GM19452 (cell line): Measurements from ENCODE around the gene SRP9.
A peak's percentile ranks its signal among the peaks of the same experiment; 100 is the strongest.

Experiments
- ATAC-seq: cut with Tn5 transposase; IDR thresholded peaks from one replicate; pipeline ENCODE4 v1.9.1; 2021; ENCODE audit not compliant: unreplicated experiment

The SRP9 gene, protein sequence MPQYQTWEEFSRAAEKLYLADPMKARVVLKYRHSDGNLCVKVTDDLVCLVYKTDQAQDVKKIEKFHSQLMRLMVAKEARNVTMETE

DNA sequence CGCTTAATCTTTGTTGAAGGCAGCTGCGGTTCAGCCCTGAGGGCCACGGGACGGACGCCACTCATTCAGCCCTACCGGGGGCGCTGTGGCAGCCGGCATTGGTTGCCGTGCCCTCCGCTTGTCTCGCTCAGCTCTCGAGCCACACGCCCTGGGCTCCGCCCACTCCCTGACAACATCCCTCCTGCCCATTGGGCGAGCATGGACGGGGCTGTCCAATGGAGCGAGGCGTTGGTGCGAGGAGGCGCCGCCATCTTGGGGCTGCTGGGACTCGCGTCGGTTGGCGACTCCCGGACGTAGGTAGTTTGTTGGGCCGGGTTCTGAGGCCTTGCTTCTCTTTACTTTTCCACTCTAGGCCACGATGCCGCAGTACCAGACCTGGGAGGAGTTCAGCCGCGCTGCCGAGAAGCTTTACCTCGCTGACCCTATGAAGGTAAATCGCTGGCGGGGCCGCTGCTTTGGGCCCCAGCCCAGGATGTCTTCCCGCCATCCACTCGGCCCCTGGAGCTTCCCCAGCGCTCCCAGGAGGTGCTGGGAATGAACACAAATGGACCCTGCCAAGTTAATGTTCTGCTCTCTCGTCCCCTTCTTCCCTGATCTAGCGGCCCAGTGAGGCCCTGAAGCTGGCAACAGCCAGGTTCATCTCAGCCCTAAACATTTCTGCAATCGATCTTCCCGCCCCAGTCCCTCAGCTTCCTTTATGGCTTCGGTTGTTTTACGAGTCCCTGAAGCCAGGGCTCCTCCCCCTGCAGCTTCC lies at the start of gene SRP9:
SRP9 (plus strand) TSS at position 244 of the 754 bp plus-strand sequence; CDS start at position 359, 115 bp downstream.
- peak; percentile 99 for ATAC-seq

DNA sequence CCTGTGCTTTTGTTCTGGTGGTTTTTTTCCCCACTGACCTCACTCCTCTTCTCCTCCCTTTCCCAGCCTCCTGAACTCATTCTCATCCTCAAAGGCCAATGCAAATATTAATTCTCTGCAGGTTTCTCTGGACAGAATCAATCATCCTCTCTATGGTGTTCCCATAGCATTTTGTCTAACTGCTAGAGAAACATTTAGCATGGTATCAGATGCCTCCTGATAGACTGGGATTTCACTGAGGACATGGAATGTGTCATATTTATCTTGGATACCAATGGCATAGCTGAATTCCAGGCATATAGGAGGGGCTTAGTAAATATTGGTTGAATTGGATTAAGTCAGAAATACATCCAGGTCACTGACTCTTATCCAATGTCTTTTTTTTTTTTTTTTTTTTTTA lies 46.1 kb upstream of the SRP9 start:
- ATAC-seq: no peak

DNA sequence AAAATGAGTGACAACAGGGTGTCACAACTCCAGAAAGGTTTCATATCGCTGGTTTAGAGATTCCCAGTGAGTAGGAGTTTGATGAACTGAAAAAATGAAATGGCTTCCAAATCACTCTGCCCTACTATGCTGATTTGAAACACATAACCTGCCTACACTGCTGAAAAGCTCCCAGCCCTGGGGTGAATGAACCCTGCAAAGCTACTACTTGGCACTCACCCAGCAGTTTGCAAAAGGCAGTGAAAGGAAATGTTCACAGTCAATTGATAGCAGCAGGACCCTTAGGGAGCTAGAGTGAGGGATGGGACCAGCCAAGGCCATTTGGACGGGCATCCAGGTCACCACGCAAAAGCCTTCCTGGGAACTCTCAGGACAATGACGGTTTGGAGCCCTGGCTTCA lies 44.4 kb upstream of the SRP9 start:
- ATAC-seq: no peak

DNA sequence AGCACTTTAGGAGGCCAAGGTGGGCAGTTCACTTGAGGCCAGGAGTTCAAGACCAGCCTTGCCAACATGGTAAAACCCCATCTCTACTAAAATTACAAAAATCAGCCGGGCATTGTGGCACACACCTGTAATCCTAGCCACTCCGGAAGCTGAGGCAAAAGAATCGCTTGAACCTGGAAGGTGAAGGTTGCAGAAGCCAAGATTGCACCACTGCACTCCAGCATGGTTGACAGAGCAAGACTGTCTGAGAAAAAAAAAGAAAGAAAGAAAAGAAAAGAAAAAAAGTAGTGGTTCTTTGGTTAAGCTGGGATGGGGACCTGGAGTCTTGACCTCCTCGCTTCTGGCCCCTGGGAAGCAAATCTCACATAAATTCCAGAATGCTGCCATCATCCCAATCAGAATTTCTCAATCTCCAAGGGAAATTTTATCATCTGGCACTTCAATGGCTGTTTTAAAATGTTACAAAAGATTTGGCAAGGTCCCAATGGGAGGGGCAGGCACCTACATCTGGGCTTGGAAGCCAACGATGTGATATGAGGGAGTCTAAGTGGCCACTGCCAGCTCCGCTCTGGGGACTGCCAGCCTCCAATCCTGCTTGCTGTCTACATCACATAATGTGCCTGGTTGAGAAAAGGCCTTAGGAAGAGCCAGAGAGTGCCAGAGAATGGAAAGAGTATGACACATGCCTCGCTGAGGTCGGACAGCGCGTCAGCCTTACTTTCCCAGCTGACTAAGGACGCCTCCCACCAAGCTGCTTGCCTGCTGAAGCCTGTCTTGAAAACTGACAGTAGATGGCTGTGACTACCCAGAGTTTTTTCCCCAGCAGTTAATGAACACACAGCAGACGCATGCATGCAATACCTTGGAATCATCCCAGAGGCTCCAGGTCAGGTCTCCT lies 42.1 kb upstream of the SRP9 start:
- no peak for ATAC-seq

DNA sequence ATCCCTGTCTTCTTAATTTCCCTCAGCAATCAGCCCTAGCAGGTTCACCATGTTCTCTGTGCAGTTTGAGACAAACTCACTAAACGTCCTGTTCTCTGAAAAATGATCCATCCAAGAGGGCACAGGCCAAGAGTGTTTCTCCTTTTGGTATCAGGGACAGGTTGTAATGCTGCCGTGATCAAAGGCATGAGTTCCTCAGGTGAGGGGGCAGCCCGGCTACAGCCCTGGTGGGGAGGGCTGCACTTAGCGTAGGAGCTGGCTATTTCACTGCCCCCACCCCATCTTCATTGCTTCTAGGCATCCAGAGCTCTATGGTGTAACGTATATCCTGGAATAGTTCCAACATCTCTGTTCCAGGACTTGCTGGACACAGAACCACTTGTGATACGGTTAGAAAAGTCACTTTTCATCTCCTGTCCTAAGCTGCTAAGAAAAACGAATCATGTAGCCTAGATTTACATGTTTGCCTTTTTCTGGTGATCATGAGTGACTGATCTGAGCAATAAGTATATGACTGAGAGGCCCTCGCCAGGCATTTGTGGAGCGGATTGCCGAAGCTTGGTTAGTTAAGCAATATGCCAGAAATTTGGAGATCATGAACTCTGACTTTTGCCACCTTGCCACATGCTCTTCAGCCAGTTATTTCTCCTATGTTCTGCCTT lies 41.1 kb upstream of the SRP9 start:
- ATAC-seq: no peak

DNA sequence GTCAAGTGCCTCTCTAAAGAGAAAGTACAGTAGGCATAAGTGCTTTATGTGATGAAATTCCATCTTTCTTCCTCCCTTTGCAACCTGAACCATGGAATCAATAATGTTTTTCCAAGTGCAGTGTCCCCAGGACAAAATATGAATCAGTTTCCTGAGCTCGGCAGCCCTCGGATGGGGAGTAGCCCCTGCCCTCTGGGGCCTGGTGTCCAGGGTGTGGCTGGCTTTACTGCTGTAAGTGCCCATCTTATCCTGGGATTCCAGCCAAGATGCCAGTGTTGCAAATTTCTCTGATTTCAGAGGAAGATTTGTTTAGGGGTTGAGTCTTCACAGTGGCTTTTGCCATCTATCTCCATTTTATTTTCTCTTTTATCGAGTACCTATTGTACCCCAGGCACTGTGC lies 40.5 kb upstream of the SRP9 start:
- ATAC-seq: no peak

DNA sequence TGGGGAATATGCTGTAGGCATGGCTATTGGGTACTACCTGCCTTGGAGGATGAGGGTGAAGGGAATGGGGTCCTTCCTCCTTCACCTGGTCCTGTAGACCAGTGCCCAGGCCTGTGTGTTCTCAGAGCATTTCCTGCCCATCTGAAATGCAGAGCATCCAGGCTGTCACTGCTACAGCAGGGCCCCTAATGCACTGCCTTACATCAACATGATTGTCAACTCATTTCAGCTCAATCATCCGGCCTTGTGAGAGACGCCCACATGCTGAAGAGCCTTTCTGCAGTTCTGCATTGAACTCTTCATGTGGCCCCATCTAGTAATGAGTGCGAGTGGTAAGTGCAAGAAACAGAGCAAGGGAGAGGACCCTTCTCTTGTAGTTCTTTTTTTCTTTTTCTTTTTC lies 39.8 kb upstream of the SRP9 start:
- ATAC-seq: no peak

DNA sequence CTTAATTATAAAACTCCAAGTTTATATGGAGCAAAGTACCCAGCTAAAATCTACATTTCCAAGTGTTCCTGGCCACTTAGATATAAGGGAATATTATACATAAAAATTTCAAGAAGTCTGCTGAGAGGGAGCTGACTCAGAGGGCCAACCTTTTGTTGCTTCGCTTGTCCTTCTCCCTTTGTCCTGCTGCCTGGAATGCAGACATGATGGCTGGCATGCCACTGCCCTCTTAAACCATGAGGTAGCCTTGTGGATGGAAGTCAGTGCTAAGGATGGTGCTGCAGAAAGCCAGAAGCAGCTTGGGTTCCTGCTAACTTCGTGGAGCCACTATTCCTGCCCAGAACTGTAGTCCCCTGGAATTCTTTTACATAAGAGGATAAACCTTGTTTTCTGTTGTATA lies 38.9 kb upstream of the SRP9 start:
- no peak for ATAC-seq

DNA sequence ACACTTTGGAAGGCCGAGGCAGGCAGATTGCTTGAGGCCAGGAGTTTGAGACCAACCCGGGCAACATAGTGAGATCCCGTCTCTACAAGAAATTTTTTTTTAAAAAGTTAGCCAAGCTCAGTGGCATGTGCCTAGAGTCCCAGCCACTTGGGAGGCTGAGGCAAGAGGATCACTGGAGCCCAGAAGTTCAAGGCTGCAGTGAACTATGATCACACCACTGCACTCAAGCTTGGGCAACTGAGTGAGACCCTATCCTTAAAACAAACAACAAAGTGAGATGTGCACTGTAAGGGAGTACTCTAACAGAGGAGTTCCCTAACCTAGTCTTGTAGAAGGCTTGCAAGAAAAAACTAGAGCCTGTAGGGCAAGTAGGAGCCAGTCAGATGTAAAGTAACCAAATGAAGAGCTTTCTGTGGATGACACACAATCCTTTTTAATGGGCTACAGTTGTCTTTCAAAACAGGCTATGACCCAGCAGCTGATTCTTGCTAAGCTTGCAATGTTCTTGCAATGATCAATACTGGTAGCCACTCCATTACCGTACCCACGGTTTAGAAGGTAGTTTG lies 38.0 kb upstream of the SRP9 start:
- ATAC-seq: no peak

DNA sequence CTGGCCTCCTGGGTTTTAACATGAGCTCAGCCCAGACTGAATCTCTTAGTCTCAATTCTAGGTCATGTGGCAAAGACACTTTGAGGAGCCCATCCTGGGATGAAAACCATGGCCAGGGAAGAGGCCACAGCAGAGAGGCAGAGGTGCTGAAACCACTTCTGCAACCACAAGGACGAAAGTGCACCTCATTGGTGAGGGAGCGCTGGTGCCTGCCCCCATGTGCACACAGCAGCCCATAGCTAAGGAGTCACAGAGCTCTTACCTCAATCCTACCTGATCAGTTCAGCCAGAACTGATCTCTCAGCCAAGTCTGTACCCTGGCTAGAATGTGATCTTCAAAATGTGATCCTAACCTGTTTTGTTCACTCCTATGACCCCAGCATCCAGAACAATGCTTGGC lies 32.9 kb upstream of the SRP9 start:
- no peak for ATAC-seq

DNA sequence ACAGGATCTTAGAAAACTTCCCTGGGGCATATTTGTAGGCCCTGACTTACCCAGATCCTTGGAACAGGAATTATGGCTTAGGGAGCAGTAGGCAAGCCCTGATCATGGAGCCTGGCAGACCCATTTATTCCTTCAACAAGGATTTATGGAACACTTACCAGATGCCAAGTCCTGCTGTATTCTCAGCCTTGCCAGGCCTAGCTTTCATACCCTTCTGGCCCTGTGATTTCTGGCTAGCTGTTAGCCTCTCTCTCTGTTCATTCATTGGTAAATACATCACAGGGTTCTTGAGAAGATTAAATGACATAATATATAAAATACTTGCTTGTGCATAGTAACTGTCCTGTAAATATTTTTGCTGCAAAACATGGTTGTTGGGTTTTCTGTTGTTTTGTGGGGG lies 32.4 kb upstream of the SRP9 start:
- no peak for ATAC-seq

DNA sequence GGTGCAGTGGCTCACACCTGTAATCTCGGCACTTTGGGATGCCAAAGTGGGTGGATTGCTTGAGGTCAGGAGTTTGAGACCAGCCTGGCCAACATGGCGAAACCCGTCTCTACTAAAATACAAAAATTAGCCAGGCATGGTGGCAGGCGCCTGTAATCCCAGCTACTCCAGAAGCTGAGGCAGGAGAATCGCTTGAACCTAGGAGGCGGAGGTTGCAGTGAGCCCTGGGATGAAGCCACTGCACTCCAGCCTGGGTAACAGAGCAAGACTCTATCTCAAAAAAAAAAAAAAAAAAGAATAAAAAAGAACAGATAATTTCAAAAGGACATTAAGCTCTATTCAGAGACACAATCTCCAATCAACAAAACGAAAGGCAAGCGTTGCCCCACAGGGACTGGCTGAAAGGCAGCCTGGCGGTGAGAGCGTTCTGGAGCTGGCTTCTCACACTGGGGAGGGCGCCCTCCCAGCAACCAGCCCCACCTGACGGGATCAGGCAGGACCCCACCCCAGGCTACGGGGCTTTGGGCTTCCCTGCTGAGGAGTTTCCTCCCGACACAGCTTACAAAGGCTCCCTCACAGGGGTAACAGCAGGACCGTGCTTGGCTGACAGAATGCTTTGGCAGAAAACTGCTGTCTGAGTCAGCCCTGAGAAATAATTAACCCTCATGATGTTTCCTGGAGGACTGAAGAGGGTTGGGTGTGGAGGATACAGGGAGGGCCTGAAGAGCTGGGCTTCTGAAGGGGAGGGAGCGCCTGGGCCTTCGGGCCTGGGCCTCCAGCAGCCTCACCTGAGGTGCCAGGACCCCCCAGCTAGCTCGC lies 31.1 kb upstream of the SRP9 start:
- no peak for ATAC-seq

DNA sequence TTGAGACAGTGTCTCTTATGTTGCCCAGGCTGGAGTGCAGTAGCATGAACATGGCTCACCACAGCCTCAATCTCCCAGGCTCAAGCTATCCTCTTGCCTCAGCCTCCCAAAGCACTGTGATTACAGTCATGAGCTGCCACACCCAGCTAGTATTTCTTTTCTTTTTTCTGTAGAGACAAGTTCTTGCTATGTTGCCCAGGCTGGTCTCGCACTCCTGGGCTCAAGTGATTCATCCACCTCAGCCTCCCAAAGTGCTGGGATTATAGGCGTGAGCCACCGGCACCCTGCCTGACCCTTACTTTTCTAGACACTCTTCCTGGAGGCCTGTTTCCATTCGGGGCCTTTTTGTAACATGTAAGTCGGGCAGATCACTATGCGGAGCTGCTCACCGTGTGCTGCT lies 30.1 kb upstream of the SRP9 start:
- no peak for ATAC-seq

DNA sequence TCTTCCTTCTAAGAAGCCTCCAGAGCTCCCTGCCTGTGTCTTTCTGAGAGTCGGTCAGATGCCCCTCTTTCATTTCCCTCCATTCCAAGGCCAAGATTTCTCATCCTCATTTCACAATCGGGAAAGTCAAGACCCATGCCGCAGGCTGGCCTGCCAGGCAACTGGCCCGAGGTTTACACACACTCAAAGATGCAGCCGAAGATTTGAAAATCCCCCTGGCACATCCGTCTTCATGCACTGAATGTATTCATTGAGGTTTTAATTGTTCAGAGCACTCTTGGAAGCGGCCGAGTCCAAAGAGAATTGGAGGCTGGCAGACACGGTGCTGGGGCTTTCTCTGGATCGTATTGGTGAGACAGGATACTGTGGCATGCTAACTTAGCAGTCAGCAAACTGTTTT lies 29.1 kb upstream of the SRP9 start:
- ATAC-seq: no peak

DNA sequence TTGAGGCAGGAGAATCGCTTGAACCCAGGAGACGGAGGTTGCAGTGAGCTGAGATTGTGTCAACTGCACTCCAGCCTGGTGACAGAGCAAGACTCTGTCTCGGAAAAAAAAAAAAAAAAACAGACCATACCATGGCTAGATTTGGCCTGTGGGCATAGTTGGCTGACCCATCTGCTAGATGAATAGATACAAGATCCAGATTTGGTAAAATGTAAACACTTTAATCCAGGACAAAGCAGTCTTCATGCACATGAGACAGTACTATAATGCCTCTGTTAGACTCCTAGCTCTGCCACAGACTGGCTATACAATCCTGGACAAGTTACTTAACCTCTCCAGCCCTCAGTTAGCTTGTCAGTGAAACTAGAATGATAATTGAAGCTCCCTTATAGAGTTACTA lies 27.9 kb upstream of the SRP9 start:
- ATAC-seq: no peak

DNA sequence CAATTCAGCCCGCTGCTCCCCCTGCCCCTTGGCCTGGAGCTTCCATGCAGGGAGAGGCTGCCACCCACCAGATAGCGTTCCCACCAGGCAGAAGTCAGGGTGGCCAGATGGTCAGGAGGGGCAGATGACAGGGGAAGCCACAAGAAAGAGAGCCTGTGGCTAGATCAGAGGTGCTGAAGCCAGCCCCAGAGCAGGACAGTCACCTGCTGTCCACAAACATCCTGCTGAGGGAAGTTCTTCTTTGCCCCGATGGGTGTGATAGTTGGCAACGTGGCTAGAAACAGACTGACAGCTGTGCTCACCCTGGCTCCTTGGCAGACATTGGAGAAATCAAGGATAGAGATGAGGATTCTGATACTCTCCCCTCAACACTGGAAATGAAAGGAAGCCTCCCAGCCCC lies 27.2 kb upstream of the SRP9 start:
- ATAC-seq: no peak

DNA sequence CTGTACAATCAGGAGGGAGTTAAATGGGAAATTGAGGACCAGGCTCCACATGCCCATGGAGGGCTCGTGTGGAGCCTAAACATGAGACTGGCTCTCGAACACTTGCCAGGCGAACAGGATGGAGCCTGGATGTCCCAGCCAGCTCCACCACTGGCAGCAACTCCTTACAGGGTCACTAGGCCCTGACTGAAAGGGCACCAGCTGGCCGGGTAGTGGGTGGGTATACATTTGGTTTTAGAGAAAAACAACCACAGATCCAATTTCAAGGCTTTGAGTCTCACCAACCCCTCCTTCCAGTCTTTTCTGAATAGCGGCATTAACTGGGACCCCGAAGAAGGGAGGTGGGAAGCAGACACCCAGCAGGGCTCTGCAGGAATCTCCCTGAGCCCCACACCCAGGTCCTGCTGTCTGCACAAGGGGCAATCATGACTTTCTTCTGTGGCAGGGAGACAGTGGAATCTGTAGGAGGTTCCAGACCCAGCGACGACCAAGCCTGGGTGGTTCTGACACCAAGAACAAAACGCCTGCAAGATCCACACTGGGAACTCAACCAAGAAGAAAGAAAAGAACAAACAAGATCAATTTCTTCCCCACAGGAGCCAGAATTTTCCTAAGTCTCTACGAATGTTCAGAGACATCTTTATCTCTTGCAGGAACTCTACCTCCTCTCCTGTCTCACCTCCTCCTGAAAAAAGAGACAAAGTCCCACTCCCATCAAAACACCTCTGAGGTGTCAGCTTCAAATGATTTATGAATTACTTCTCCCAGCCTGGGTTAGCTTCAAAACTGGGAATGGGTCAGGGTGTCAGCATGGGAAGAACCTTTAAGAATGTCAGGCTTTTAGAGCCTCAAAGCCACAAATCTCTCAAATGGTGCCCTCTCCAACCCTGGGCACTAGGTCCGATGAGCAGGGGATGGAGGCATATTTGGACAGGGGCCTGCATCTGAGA lies 26.5 kb upstream of the SRP9 start:
- no peak for ATAC-seq

DNA sequence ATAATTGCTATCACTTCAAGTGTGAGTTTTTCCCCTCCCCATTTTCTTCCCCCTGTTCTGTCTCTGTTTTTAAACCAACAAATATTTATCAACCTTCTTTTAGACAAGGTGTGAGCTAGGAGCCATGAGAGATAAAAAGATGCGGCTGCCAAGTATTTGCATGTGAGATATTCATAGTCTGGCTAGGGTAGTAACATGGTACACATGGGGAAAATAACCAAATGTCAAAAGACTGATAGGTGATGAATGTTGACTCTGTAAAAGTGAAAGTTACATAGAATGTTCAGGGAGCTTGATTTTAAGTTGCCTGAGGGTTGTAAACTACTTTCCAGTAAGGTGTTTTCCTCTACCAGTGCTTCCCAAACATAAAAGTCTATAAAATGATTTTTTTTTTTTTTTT lies 25.4 kb upstream of the SRP9 start:
- ATAC-seq: no peak

DNA sequence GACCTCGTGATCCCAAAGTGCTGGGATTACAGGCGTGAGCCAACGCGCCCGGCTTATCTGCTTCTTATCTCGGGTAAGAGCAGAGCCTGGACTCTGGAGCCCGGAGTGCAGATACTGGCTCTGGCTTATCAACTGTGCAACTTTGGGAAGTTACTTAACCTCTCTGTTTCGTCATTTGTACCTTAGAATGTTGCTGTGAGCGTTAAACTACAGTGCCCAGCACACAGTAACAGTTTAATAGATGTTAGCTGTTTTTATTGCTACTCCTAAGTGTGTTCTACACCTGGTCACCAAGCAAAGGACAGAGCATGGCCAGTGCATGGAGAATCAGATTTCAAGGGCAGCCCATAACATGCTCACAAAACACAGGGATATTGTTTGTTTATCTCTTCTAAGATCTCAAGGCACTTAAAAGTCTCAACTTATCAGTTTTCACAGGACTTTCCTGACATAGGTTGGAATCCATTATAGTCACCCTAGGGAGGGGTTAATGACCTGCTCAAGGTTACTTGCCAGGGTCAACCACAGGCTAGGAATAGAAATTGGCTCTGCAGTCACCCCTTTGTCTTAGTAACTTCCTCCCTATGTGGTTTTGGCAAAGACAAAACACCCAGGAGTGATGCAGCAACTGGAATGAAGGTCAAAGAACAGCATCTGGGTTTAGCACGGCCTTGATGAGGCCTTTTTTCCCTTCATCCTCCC lies 22.5 kb upstream of the SRP9 start:
- no peak for ATAC-seq
